ENCODE measurements around the gene ATP23. TPM values are rescaled to one million over a fixed set of nuclear protein-coding genes. Genes with fewer than 3 reads are reported as not detected.

The ATP23 gene
- polyA plus RNA-seq, 1 of the 3 experiments (the other 2 are of a cell fraction) = 6.4 TPM

DNA sequence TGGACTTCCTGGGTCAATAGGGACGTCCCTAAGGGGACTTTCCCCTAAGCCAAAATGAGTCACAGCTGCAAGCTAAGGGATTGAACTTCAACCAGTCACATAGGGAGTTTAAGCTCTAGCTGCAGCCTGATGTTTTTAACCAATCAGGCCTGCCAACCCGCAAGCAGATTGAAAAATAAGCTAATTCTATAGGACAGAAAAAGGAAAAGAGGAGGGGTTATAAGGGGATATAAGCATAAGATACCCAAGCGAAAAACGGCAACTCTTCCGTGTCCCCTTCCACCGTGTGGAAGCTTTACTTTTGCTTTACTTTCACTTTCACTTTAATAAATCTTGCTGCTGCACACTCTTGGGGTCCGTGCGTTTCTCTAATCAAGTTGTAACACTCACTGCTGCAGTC lies 24.4 kb downstream of the ATP23 start:
- no peak for DNase-seq
- Histone ChIP-seq H3K4me1 (ENCODE audit: control insufficient read depth in 1 of 2, insufficient read depth in 2 of 2, low read depth in 1 of 2, low read length in 1 of 2) (no peaks in the 10 kb centered on the region), H3K4me2 (peak overlapping the region; percentile 26; the same call in 1 of the 2 replicates), H2AFZ (ENCODE audit: low read depth) (0 out of 2 replicates have a peak overlapping the region, but pooled peaks have one; percentile 22), H3K79me2 (ENCODE audit: insufficient read depth) (no peaks in the 10 kb centered on the region), H3F3A (replicated peaks; ENCODE audit: insufficient read depth) (no peaks in the 10 kb centered on the region), H3K4me3 (ENCODE audit: low read depth in 2 of 2, low read length in 1 of 2) (peak overlapping the region; percentile 14 to 39; a peak in 2 of 4 replicates), H3K27me3 (ENCODE audit: insufficient read depth) (no peaks in the 10 kb centered on the region), H3K36me3 (replicated peaks in 1 of 2; ENCODE audit: control insufficient read depth in 1 of 2, insufficient read depth in 2 of 2, low read length in 1 of 2) (no peaks in the 10 kb centered on the region), H4K20me1 (ENCODE audit: insufficient read depth) (no peaks in the 10 kb centered on the region), H3K9ac (no peak overlapping the region), H3K27ac (ENCODE audit: low read depth in 2 of 2, low read length in 1 of 2) (no peak overlapping the region), H3K9me3 (peaks cover 14% of the 10 kb centered on the region; the same call in 1 of the 2 replicates), H3K9me2 (no peaks in the 10 kb centered on the region)
- ChIA-PET POLR2A (no interaction called here), CTCF (no interaction called here)
- TF ChIP-seq TEAD4 (IDR thresholded peaks at IDR 0.05; ENCODE audit: borderline replicate concordance, insufficient read depth) (no peak), GATA2 (CRISPR knock-in tag; IDR thresholded peaks at IDR 0.05) (no peak), FOSL2 (IDR thresholded peaks at IDR 0.05; ENCODE audit: borderline replicate concordance, low read depth) (no peak), RXRA (IDR thresholded peaks at IDR 0.05; ENCODE audit: borderline replicate concordance, low read depth) (no peak), USF2 (IDR thresholded peaks at IDR 0.05; ENCODE audit: borderline replicate concordance, low read depth, low read length) (no peak)
- TF ChIP-seq, protein P1, sequence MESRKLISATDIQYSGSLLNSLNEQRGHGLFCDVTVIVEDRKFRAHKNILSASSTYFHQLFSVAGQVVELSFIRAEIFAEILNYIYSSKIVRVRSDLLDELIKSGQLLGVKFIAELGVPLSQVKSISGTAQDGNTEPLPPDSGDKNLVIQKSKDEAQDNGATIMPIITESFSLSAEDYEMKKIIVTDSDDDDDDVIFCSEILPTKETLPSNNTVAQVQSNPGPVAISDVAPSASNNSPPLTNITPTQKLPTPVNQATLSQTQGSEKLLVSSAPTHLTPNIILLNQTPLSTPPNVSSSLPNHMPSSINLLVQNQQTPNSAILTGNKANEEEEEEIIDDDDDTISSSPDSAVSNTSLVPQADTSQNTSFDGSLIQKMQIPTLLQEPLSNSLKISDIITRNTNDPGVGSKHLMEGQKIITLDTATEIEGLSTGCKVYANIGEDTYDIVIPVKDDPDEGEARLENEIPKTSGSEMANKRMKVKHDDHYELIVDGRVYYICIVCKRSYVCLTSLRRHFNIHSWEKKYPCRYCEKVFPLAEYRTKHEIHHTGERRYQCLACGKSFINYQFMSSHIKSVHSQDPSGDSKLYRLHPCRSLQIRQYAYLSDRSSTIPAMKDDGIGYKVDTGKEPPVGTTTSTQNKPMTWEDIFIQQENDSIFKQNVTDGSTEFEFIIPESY (IDR thresholded peaks at IDR 0.05; ENCODE audit: borderline replicate concordance, low read depth) = no peak
- 42% methylated on average over 8 of the region's 8 CpGs for WGBS (ENCODE audit: low lambda C conversion rate)

DNA sequence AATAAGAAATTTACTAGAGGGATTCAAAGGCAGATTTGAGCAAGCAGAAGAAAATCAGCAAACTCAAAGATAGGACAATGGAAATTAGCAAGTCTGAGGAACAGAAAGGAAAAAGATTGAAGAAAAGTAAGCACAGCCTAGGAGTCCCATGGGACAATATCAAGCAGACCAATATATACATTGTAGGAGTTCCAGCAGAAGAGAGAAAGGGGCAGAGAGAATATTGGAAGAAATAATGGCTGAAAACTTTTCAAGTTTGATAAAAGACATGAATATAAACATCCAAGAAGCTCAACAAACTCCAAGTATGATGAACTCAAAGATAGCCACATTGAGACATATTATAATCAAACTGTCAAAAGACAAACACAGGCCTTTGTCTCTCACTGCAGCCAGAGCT lies 25.2 kb downstream of the ATP23 start:
- Histone ChIP-seq H3K9me2 (no peaks in the 10 kb centered on the region), H3K79me2 (ENCODE audit: insufficient read depth) (no peaks in the 10 kb centered on the region), H3K9ac (no peak overlapping the region), H3F3A (replicated peaks; ENCODE audit: insufficient read depth) (no peaks in the 10 kb centered on the region), H4K20me1 (ENCODE audit: insufficient read depth) (no peaks in the 10 kb centered on the region), H2AFZ (ENCODE audit: low read depth) (no peak overlapping the region), H3K27ac (ENCODE audit: low read depth in 2 of 2, low read length in 1 of 2) (no peak overlapping the region), H3K9me3 (peaks cover 14% of the 10 kb centered on the region; the same call in 1 of the 2 replicates), H3K4me2 (no peak overlapping the region), H3K4me3 (ENCODE audit: low read depth in 2 of 2, low read length in 1 of 2) (no peak overlapping the region), H3K4me1 (ENCODE audit: control insufficient read depth in 1 of 2, insufficient read depth in 2 of 2, low read depth in 1 of 2, low read length in 1 of 2) (no peaks in the 10 kb centered on the region), H3K36me3 (replicated peaks in 1 of 2; ENCODE audit: control insufficient read depth in 1 of 2, insufficient read depth in 2 of 2, low read length in 1 of 2) (no peaks in the 10 kb centered on the region), H3K27me3 (ENCODE audit: insufficient read depth) (no peaks in the 10 kb centered on the region)
- TF ChIP-seq MEF2A (IDR thresholded peaks at IDR 0.05; ENCODE audit: borderline replicate concordance, low read depth) (no peak), NRF1 (IDR thresholded peaks at IDR 0.05; ENCODE audit: low read depth, low read length) (no peak), FOSL2 (IDR thresholded peaks at IDR 0.05; ENCODE audit: borderline replicate concordance, low read depth) (no peak), FOXM1 (IDR thresholded peaks at IDR 0.05; ENCODE audit: low read depth) (no peak), TAF1 (IDR thresholded peaks at IDR 0.05; ENCODE audit: borderline replicate concordance, low read depth, low read length) (no peak)
- CTCF ChIA-PET = no interaction called here
- no peak for DNase-seq
- POLR2A ChIA-PET = no interaction called here
